Activated T-cell treated with anti-CD3 and anti-CD28 coated beads, Interleukin-2, amount 50 U/mL, for 4 hours (primary cell): ENCODE measurements around the gene NTN1. TPM values are rescaled to one million over a fixed set of nuclear protein-coding genes. Genes with fewer than 3 reads are reported as not detected.

Experiments used
- ATAC-seq, 2 donors: fragments of 200-7000 bp; cut with Tn5 transposase; one replicate each; pipeline ENCODE4 v1.10.0; 2021
- DNase-seq: peaks from one replicate; pipeline ENCODE4 v3.0.0-alpha.2; 2020
- H3K27me3 Mint-ChIP-seq: one replicate; pipeline ENCODE4 v1.8.0; 2021; ENCODE audit warnings: low read depth, mixed read lengths
- H3K36me3 Mint-ChIP-seq: one replicate; pipeline ENCODE4 v1.8.0; 2022; ENCODE audit warnings: mixed read lengths; ENCODE audit not compliant: insufficient read depth
- H3K4me1 Mint-ChIP-seq: one replicate; pipeline ENCODE4 v1.8.0; 2021; ENCODE audit warnings: low read depth, mixed read lengths
- H3K4me3 Mint-ChIP-seq: one replicate; pipeline ENCODE4 v1.8.0; 2021; ENCODE audit warnings: mild to moderate bottlenecking, moderate library complexity, mixed read lengths
- H3K9me3 Mint-ChIP-seq: one replicate; pipeline ENCODE4 v1.8.0; 2021; ENCODE audit warnings: mixed read lengths
- total RNA-seq, 3 donors: library from RNA; stranded (reverse); gene quantifications; one replicate each; pipeline ENCODE4 v1.2.1, GENCODE V29; 2021

The NTN1 gene
- total RNA-seq, 3 donors from 2014 or later = 0.53 to 0.71 (median 0.55) TPM

DNA sequence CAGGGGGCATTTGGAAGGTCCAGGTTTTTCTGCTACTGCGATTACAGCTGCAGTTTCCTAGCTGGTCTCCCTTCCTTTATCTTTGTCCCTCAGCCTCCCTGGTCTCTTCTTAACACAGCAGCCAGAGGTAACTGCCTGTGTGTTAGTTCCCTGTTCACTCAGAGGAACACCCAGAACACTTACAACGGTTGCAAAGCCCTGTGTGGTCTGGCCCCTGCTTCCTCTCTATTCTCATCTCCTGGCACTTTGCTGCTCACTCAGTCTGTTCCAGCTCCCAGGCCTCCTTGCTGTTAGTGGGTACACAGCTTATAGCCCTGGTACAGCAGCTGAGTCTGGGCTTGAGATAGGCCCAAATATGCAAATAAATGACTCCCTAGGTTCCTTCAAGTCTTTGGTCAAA, 16.4 kb downstream of the NTN1 start:
- H3K9me3 Mint-ChIP-seq = peaks cover 10% of the 10 kb centered on the region
- no peak for ATAC-seq
- H3K4me1 Mint-ChIP-seq = no peaks in the 10 kb centered on the region
- H3K36me3 Mint-ChIP-seq = no peaks in the 10 kb centered on the region
- H3K27me3 Mint-ChIP-seq = peaks cover 15% of the 10 kb centered on the region
- H3K4me3 Mint-ChIP-seq = no peak overlapping the region
- no peak for DNase-seq

DNA sequence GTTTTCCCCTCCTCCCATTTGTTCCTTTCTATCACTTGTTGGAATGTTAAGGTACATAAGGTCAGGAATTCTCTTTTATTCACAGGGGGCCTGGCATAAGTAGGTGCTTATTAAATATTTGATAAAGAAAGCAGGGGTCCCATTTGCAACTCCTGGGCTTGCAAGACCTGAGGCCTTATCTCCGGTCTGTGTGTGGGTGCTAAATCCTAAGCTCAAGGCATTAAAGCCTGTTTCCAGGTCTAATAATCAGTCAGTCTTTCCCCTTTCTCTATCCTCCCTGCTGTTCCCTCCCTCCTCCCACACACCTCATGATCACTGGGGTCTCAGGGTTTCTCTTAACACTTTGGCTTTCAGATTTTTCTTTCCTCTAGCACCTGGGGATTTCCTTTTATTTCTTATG, 17.1 kb downstream of the NTN1 start:
- no peaks in the 10 kb centered on the region for H3K36me3 Mint-ChIP-seq
- DNase-seq = no peak
- peaks cover 14% of the 10 kb centered on the region for H3K27me3 Mint-ChIP-seq
- peaks cover 10% of the 10 kb centered on the region for H3K9me3 Mint-ChIP-seq
- H3K4me3 Mint-ChIP-seq = no peak overlapping the region
- no peak for ATAC-seq
- H3K4me1 Mint-ChIP-seq = no peaks in the 10 kb centered on the region

DNA sequence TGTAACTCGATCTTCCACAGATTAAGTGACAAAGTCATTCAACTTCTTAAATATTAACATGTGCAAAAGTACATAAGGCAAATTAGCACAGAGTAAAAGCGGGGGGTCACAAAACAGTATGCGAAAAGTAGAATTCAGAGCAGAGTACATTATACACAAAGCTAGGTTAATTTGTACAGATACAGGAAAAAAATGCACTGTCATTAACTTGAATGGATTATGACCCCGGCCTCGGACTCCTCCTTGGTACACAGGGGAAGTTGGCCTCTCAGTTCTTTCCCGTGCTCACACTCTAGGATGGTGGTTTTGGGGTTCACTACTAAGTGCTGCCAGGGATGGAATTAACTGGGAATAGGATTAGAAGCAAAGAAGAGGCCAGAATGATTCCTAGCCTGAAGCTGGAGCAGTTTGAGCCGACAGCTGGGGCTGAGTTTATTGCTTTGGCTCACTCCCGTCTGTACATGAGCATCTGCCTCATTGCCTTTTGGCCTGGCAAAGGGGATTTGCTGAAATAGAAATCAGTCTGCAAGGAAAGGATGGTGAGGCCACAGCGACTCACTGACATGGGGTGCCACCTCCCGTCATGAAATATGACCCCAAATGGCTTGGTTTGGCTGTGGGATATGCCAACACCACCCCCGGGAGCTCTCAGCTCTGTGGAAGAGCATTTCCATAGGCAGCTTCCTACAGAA, 23.6 kb downstream of the NTN1 start:
- Mint-ChIP-seq H3K4me3 (no peak overlapping the region), H3K36me3 (no peaks in the 10 kb centered on the region), H3K4me1 (no peaks in the 10 kb centered on the region), H3K27me3 (peaks cover 17% of the 10 kb centered on the region), H3K9me3 (peaks cover 5% of the 10 kb centered on the region)
- ATAC-seq (no peak), DNase-seq (no peak)

DNA sequence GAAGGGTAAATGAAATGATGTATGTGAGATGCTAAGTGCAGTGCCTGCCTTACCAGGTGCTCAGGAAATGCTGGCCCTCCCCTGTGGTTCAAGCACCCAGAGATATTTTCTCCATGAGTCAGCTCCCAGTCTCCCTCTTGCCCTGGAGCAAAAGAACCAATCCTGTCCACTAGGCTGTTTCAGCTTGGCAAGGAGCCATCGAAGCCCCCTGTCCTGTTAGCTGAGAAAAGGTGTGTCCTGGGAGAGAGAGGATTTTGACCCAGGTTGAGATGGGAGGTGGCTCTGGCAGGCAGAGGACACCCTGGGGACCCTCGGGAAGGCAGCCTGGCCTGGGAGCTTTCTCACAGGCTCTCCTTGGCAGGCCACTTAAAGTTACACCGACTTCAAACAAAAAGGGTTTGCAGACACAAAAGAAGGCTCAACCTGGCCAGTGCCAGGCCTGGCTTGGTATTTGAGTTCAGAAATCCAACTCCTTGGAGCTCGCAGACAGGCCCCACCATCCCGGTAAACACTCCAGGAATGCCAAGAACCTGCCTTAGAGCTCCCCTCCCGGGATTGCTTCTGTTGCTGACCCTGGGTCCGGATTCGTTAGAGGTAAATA, 29.6 kb downstream of the NTN1 start:
- ATAC-seq = no peak
- Mint-ChIP-seq H3K36me3 (no peaks in the 10 kb centered on the region), H3K9me3 (no peaks in the 10 kb centered on the region), H3K4me1 (no peaks in the 10 kb centered on the region), H3K27me3 (peaks cover 7% of the 10 kb centered on the region), H3K4me3 (no peak overlapping the region)
- DNase-seq = no peak

DNA sequence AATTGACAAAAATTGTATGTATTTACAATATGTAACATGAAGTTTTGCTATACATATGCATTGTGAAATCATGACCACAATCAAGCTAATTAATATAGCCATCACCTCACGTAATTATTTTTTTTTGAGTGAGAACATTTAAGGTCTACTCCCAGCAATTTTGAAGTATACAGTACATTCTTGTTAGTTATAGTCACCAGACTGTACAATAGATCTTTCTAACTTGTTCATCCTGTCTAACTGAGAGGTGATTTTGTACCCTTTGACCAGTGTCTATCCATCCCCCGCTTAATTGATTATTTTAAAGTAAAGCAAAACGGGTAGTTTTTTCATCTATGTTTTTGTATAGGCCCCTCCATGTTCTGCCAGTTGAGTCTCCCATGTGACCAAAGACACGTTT, 30.3 kb downstream of the NTN1 start:
- no peak for DNase-seq
- no peak for ATAC-seq
- no peaks in the 10 kb centered on the region for H3K4me1 Mint-ChIP-seq
- no peaks in the 10 kb centered on the region for H3K36me3 Mint-ChIP-seq
- peaks cover 11% of the 10 kb centered on the region for H3K27me3 Mint-ChIP-seq
- no peaks in the 10 kb centered on the region for H3K9me3 Mint-ChIP-seq
- no peak overlapping the region for H3K4me3 Mint-ChIP-seq

DNA sequence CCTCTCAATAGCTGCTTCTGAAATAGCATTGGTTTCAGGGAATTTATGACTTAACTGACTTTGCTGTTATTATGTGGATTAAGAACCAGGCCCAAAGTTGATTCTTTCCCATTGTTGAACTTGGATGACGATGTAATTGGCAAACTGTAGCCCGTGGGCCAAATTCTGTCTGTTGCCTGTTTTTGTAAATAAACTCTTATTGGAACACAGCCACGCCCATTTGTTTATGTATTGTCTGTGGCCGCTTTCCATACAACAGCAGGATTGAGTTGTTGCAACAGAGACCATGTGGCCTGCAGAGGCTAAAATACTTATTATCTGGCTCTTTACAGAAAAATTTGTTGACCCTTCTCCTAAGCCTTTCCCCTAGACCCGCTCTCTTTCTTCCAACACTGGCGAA, 31.6 kb downstream of the NTN1 start:
- DNase-seq (no peak), ATAC-seq (no peak)
- H3K4me3 Mint-ChIP-seq = no peak overlapping the region
- H3K36me3 Mint-ChIP-seq = no peaks in the 10 kb centered on the region
- H3K27me3 Mint-ChIP-seq = peaks cover 13% of the 10 kb centered on the region
- H3K9me3 Mint-ChIP-seq = no peaks in the 10 kb centered on the region
- no peaks in the 10 kb centered on the region for H3K4me1 Mint-ChIP-seq

DNA sequence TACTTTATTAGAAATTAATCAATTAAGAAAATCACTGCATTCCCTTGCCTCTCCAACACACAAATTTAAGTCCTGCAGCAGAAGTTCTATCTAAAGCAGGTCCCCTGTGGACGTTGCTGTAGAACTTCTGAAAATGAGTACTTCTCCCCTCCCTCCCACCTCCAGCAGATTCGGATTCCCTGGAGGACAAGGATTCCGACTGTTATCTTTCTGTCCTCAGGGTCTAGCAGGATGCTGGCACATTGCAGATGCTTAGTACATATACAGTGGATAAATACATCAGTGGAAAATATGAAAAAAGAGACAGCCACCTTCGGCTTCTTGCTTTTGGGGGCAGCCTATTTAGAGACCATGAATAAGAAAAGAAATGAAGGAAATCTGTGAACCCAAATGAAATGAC, 32.1 kb downstream of the NTN1 start:
- no peaks in the 10 kb centered on the region for H3K4me1 Mint-ChIP-seq
- no peaks in the 10 kb centered on the region for H3K36me3 Mint-ChIP-seq

DNA sequence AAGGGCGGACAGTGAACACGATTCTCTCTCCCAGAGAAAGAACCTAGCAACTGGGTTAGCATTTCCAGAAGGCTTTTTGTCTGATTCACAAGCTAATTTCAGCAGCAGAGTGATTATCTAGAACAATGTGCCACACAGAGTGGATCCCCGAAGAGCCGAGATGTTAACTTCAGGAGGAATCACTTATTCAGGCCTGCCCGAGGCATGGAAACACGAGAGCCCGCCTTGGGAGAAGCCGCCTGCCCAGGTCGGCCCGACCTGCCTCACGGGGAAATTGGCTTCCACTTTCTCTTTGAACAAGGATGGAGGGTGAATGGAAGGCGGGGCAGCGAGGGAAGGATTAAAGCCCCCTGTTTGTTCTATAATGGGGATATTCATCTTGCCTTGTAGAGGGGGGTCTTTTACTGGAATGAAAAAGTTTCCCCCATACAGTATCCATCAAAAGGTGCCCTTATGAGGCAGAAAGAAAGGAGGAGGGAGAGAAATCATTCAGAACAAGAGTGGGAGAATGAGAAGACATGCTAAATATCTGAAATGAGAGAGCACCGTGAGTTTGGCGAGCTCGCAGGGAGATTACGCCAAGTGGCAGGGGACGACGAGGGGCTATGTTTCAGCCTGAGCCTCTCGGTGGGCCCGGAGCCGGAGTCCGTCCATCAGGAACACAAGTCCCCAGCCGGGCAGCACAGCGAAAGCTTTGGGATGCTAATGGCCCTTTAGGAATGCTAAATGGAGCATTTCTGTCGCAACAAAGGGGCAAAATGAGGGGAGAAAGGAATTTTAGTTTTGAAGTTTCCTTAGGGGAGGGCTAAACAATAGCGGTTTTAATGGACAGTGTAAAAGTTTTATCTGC, 33.0 kb downstream of the NTN1 start:
- Mint-ChIP-seq H3K9me3 (no peaks in the 10 kb centered on the region), H3K4me1 (no peaks in the 10 kb centered on the region), H3K4me3 (no peak overlapping the region), H3K27me3 (peaks cover 12% of the 10 kb centered on the region), H3K36me3 (no peaks in the 10 kb centered on the region)
- ATAC-seq = no peak
- no peak for DNase-seq

More for the DNA sequence above, 32.1 kb downstream of the NTN1 start:
- ATAC-seq = no peak
- Mint-ChIP-seq H3K4me3 (no peak overlapping the region), H3K27me3 (peaks cover 13% of the 10 kb centered on the region), H3K9me3 (no peaks in the 10 kb centered on the region)
- no peak for DNase-seq

DNA sequence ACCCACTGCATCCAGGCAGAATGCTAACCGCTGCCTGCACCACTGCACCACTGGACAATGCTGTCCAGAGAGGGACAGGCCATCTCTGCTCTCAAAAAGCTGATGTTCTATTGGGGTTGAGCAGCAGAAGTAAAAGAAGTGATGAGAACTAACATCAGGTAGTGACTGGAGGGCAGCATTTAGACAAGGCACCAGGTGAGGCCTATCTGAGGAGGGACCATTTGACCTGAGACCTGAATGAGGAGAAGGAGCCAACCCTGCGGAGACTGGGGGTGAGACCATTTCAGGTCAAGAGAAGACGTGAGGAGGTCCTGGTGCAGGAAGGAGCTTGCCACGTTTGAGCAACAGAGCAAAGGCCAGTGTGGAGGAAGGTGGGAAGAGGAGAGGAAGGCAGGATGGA, 34.0 kb downstream of the NTN1 start:
- no peaks in the 10 kb centered on the region for H3K4me1 Mint-ChIP-seq
- no peaks in the 10 kb centered on the region for H3K36me3 Mint-ChIP-seq
- H3K9me3 Mint-ChIP-seq = no peaks in the 10 kb centered on the region
- H3K4me3 Mint-ChIP-seq = no peak overlapping the region
- peaks cover 16% of the 10 kb centered on the region for H3K27me3 Mint-ChIP-seq
- ATAC-seq (no peak), DNase-seq (no peak)

DNA sequence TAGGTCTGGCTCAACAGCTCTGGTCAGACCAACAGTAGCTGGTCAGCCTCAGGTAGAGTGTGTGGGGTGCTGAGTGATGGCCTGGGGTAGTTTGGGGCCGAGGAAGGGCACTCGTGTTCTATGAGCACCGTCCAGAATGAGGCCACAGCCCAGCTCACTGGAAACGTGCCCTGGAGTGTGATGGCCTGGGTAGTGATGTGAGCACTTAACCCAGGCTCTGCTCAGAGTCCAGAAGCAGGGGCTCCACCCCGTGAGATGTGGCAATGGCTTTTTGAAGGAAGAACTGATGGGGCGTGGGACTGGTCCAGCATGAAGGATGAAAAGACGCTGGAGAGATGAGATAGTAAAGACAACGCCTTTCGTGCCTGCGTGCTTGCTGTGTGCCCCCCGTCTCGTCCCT, 35.3 kb downstream of the NTN1 start:
- Mint-ChIP-seq H3K4me1 (no peaks in the 10 kb centered on the region), H3K36me3 (no peaks in the 10 kb centered on the region), H3K27me3 (peaks cover 16% of the 10 kb centered on the region), H3K9me3 (no peaks in the 10 kb centered on the region), H3K4me3 (no peak overlapping the region)
- DNase-seq (no peak), ATAC-seq (no peak)

DNA sequence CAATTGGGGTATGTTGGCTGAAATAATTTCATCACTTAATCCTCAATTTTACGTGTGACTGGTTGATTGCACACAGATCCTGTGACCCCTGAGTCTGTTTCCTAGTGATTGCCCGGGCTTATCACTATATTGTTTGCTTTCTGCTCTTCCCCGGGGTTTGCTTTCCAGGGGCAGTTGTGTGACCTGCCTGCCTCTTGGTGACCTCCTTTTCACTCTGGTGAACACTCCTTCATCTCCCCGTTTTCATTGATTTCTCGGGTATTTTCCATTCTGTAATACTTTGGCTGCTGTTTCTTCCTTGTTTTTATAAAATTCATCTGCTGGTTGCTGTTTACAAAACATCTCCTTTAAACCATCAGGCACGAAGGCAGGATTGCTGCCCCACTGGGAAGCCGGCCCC, 36.0 kb downstream of the NTN1 start:
- ATAC-seq (no peak), DNase-seq (no peak)

DNA sequence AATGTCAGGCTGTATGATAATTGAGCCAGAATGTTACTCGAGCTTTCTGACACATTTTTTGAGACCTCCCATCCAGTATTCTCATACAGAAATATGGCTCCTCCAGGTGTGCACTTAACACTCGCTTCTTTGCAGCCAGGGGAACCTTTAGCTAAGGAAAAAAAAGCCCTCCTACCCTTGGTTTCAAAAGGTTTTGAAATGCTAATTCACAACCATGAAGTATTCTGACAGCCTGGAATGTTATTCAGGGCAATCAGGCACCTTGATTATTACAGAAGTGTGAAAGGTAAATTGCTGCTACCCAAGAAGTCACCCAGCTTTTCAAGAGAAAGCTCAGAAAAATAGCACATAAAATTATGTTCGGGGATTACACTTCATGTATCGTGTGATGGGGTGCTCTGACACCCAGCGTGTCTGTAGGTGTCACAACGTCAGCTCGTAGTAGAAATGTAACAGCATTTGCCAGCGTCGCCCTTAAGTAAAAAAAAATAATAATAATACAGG, 41.1 kb downstream of the NTN1 start:
- no peaks in the 10 kb centered on the region for H3K4me1 Mint-ChIP-seq
- DNase-seq = no peak
- no peaks in the 10 kb centered on the region for H3K9me3 Mint-ChIP-seq
- peaks cover 15% of the 10 kb centered on the region for H3K27me3 Mint-ChIP-seq
- no peak overlapping the region for H3K4me3 Mint-ChIP-seq
- no peak for ATAC-seq
- no peaks in the 10 kb centered on the region for H3K36me3 Mint-ChIP-seq

More for the DNA sequence above, 36.0 kb downstream of the NTN1 start:
- Mint-ChIP-seq H3K27me3 (peaks cover 16% of the 10 kb centered on the region), H3K36me3 (no peaks in the 10 kb centered on the region), H3K4me3 (no peak overlapping the region), H3K9me3 (no peaks in the 10 kb centered on the region), H3K4me1 (no peaks in the 10 kb centered on the region)

DNA sequence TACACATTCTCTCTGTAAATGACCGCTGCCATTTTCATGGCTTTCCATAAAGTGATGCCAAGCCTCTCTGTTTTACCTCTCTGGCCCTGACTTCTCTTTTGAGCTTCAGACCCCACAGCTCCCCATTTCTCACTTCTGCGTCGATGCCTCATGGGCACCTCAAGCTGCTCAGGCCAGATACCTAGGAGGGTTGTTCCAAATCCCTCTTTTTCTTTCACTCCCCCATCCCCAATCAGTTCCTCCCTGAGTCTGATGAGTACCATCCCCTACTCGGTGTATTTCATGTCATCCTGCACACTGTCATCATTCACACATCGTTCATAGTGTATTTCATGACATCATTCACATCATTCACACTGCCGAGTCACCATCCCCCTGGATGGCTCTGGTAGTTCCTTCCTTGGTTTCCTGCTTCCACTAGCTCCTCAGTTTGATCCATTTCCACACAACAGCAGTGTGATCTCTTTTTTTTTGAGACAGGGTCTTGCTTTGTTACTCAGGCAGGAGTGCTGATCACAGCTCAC, 43.1 kb downstream of the NTN1 start:
- Mint-ChIP-seq H3K9me3 (no peaks in the 10 kb centered on the region), H3K4me1 (no peaks in the 10 kb centered on the region), H3K36me3 (no peaks in the 10 kb centered on the region), H3K4me3 (no peak overlapping the region), H3K27me3 (peaks cover 18% of the 10 kb centered on the region)
- ATAC-seq = no peak
- DNase-seq = no peak

DNA sequence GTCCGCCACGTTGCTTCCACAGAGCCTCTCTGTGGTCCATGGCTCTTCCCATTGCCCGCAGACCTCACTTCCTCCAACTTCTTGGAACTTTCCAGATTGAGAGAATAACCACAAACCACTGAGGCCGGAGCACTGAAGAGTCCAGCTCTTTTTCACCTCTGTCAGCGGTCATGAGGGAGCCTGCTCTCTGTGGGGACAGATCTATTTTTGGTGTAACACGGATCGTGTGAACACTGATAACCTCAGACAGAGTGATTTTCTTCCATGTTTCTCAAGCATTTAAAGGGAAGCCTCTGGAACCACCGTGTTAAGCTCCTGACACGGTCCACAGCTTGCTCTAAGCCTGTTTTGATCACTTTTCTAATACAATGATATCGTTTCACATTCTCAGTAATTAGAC, 49.7 kb downstream of the NTN1 start:
- H3K27me3 Mint-ChIP-seq = peaks cover 9% of the 10 kb centered on the region
- H3K36me3 Mint-ChIP-seq = no peaks in the 10 kb centered on the region
- DNase-seq (no peak), ATAC-seq (no peak)
- H3K9me3 Mint-ChIP-seq = no peaks in the 10 kb centered on the region
- H3K4me3 Mint-ChIP-seq = no peak overlapping the region
- H3K4me1 Mint-ChIP-seq = no peaks in the 10 kb centered on the region
